HepG2 (cell line): Measurements from ENCODE around the gene HAT1. TPM values are rescaled to one million over a fixed set of nuclear protein-coding genes. Genes with fewer than 3 reads are reported as not detected.

Source experiments
- CAMTA2 ChIP-seq: sonication (generic); formaldehyde crosslinking; IDR thresholded peaks from 2 replicates; pipeline ENCODE4 v1.4.0; 2020; ENCODE audit warnings: mild to moderate bottlenecking, missing genetic modification reagents, borderline replicate concordance
- ELK4 ChIP-seq: sonication (generic); formaldehyde crosslinking; IDR thresholded peaks from 2 replicates; pipeline ENCODE4 v1.9.0; 2021; ENCODE audit warnings: missing genetic modification reagents, borderline replicate concordance
- EZH2 ChIP-seq: conservative IDR thresholded peaks from 2 replicates; pipeline ENCODE4 v1.6.1; 2012; ENCODE audit warnings: mild to moderate bottlenecking, low read depth, low read length, moderate library complexity
- GATAD2A ChIP-seq: IDR thresholded peaks from 2 replicates; pipeline ENCODE4 v1.6.1; 2016
- HMGXB4 ChIP-seq, 2 experiments: sonication (generic) in 1 of 2; formaldehyde crosslinking in 1 of 2; IDR thresholded peaks; 2 replicates each; pipeline versions ENCODE4 v1.4.0 to v1.6.1; 2018 to 2020; ENCODE audit warnings: missing genetic modification reagents in 2 of 2, borderline replicate concordance in 1 of 2, low read depth in 1 of 2, mild to moderate bottlenecking in 1 of 2, missing biosample characterization in 1 of 2
- HNF4A ChIP-seq: sonication (generic); formaldehyde crosslinking; IDR thresholded peaks from 2 replicates; pipeline ENCODE4 v1.4.0; 2020; ENCODE audit warnings: missing genetic modification reagents
- JUN ChIP-seq: sonication (generic); formaldehyde crosslinking; IDR thresholded peaks from 2 replicates; pipeline ENCODE4 v1.4.0; 2020; ENCODE audit warnings: mild to moderate bottlenecking, missing genetic modification reagents
- MBD4 ChIP-seq: IDR thresholded peaks from 2 replicates; pipeline ENCODE4 v1.6.1; 2012; ENCODE audit warnings: low read length, inconsistent platforms, borderline replicate concordance
- NR0B2 ChIP-seq: sonication (generic); formaldehyde crosslinking; IDR thresholded peaks from 2 replicates; pipeline ENCODE4 v1.4.0; 2020; ENCODE audit warnings: mild to moderate bottlenecking, missing genetic modification reagents
- RAD51 ChIP-seq: fragments of 450-650 bp; IDR thresholded peaks from 2 replicates; pipeline ENCODE4 v1.6.1; 2016; ENCODE audit warnings: borderline replicate concordance
- ZKSCAN5 ChIP-seq: sonication (generic); formaldehyde crosslinking; IDR thresholded peaks from 2 replicates; pipeline ENCODE4 v1.5.1; 2020; ENCODE audit warnings: mild to moderate bottlenecking, missing genetic modification reagents
- ZNF18 ChIP-seq: sonication (generic); formaldehyde crosslinking; IDR thresholded peaks from 2 replicates; pipeline ENCODE4 v1.8.0; 2022; ENCODE audit warnings: mild to moderate bottlenecking, missing genetic modification reagents; ENCODE audit not compliant: insufficient replicate concordance
- ZNF281 ChIP-seq: sonication (generic); formaldehyde crosslinking; IDR thresholded peaks from 2 replicates; pipeline ENCODE4 v1.4.0; 2020; ENCODE audit warnings: missing genetic modification reagents, borderline replicate concordance
- ZNF30 ChIP-seq: sonication (generic); formaldehyde crosslinking; IDR thresholded peaks from 2 replicates; pipeline ENCODE4 v1.5.0; 2020; ENCODE audit warnings: mild to moderate bottlenecking, missing genetic modification reagents
- ZNF430 ChIP-seq: sonication (generic); formaldehyde crosslinking; IDR thresholded peaks from 2 replicates; pipeline ENCODE4 v1.9.0; 2021; ENCODE audit warnings: mild to moderate bottlenecking, missing genetic modification reagents
- ZNF552 ChIP-seq: sonication (generic); formaldehyde crosslinking; IDR thresholded peaks from 2 replicates; pipeline ENCODE4 v1.9.0; 2022; ENCODE audit warnings: missing genetic modification reagents, mild to moderate bottlenecking, borderline replicate concordance
- ZNF792 ChIP-seq: IDR thresholded peaks from 2 replicates; pipeline ENCODE4 v1.6.1; 2016
- ZNF800 ChIP-seq: sonication (generic); formaldehyde crosslinking; IDR thresholded peaks from 2 replicates; pipeline ENCODE4 v1.4.0; 2020; ENCODE audit warnings: missing genetic modification reagents
- polyA plus RNA-seq, 8 experiments: library from polyadenylated mRNA; depleted of rRNA in 3 of 8; stranded (reverse) in 7 of 8; unstranded in 1 of 8; fragments of >200 nt; fragmentation: Illumina TruSeq in 4 of 8; extraction: Trizol in 4 of 8; gene quantifications; 2 replicates each; pipeline versions ENCODE4 v1.2.1 to v1.2.3, GENCODE V29; 2011 to 2016; ENCODE audit warnings: low read depth in 4 of 8, missing spikeins in 1 of 8, mixed read lengths in 1 of 8; ENCODE audit not compliant: insufficient read depth in 1 of 8
- total RNA-seq, 5 experiments: library from RNA; depleted of rRNA; stranded (reverse); fragments of >200 nt; fragmentation: Illumina TruSeq; extraction: Trizol; gene quantifications; 2 replicates each; pipeline ENCODE4 v1.2.3, GENCODE V29; 2016; ENCODE audit warnings: low read depth in 1 of 5

HAT1 gene
- total and polyA plus RNA-seq, 2 of the 13 experiments (the other 11 are each of a cell fraction or from before 2014, with no cell fraction given): 45.4 to 119 TPM

GRCh38 chr2:171999604-172000469, 77.6 kb downstream of the HAT1 start, which contains the start of gene METAP1D (continued):
- TF ChIP-seq ZNF552 (CRISPR knock-in tag) (peak; percentile 94), MBD4 (no peak), JUN (CRISPR knock-in tag) (peak; percentile 57; the same call in 1 of the 2 replicates), ELK4 (CRISPR knock-in tag) (no peak; the same call in 1 of the 2 replicates), ZKSCAN5 (CRISPR knock-in tag) (peak; percentile 58; the same call in 1 of the 2 replicates), ZNF800 (CRISPR knock-in tag) (no peak; the same call in none of the 2 replicates), CAMTA2 (CRISPR knock-in tag) (peak; percentile 98), ZNF30 (CRISPR knock-in tag) (no peak), HNF4A (CRISPR knock-in tag) (peak; percentile 85), RAD51 (peak; percentile 90), GATAD2A (CRISPR knock-in tag) (peak; percentile 81), ZNF792 (peak; percentile 98), NR0B2 (CRISPR knock-in tag) (peak; percentile 100), ZNF281 (CRISPR knock-in tag) (peak; percentile 62), HMGXB4 (CRISPR knock-in tag; IDR thresholded peaks at IDR 0.05; ENCODE audit: borderline replicate concordance in 1 of 2, low read depth in 1 of 2) (peak; percentile 84 to 88), EZH2 (no peak), ZNF430 (CRISPR knock-in tag) (peak; percentile 88), ZNF18 (peak; percentile 95)
